ENCODE measurements around the gene ENO1. TPM values are rescaled to one million over a fixed set of nuclear protein-coding genes. Genes with fewer than 3 reads are reported as not detected.

ENO1 gene
- 663 and 1,403 TPM in 2 replicates for total RNA-seq

DNA sequence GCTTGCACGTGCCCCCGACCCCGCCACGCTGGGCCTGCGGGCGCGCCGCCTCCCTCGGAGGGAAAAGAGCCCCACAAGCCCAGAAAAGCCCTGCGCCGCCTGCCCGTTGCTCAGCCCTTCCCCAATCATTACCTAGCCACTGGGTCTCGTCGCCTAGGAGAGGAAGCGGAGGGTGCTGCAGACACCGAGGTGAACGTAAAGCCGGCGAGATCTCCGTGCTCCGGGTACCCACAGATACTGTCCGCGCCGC lies at the start of gene ENO1:
ENO1 (minus strand) TSS at position 239 of the 250 bp plus-strand sequence. CDS start 3,778 bp downstream, outside the sequence.

DNA sequence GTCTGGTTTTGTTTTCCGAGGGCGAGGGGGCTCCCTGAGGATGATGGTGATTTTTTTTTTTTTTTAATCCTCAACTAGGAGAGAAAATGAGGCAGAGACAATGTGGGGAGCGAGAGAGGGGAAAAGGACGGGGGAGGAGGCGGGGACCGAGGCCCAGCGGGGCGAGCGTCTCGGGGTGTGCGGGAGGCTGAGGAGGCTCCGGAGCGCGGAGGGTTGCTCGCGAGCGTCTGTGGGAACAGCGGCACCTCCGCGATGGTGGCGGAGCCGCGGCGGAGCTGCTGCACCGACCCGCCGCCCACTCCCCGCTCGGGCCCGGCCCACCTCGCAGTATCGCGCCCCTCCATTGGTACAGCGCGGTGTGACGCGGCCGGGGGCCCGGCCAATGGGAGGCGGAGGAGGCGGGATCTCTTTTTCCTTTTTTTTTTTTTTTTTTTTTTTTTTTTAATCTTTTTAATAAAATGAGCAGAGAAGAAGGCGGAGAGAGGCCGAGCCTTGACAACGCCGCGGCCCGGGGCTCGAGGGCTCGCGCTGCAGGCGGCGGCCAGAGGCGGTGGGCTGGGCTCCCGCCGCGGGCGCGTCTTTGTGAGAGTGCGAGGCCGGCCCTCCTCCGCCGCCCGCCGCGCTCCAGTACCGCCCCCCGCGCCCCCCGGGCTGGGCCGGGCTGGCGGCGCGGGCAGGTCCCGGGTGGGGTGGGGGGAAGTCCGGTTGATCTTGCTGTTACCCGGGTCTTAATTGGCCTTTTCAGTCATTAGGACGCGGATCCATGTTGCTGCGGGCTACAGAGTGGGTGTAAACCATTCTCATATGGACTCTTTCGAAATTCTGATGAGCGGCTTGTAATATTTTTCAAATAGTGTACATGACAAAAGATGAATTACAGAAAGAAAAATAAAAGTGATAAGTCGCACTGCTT lies 60.8 kb downstream of the ENO1 start, which contains the start of gene RERE:
RERE (minus strand) TSS at position 229 of the 913 bp plus-strand sequence.

Other genes with a start within 250 kb of the ENO1 start
- 24.9 and 43.6 TPM in 2 replicates for gene RERE, start 61.0 kb downstream of the ENO1 start, total RNA-seq
- gene CA6, start 67.2 kb upstream of the ENO1 start, total RNA-seq = not detected in 2 replicates
- gene SLC2A7, start 147.7 kb upstream of the ENO1 start, total RNA-seq = not detected in 2 replicates
- gene SLC2A5, start 190.9 kb upstream of the ENO1 start, total RNA-seq = 0.34 and 0.50 TPM in 2 replicates